Fibroblast of lung (primary cell): ENCODE measurements around the gene CCNE1. TPM values are rescaled to one million over a fixed set of nuclear protein-coding genes. Genes with fewer than 3 reads are reported as not detected.

ENCODE experiments used
- DNase-seq, 2 donors: peaks; one replicate each; pipeline versions ENCODE4 v3.0.0 to v3.0.0-alpha.2; 2010; ENCODE audit warnings: low read depth in 2 of 2
- H2AFZ ChIP-seq: 2 replicates; pipeline ENCODE4 v1.5.1; 2012; ENCODE audit warnings: low read length, control low read depth, inconsistent platforms
- H3K27ac ChIP-seq: 2 replicates; pipeline ENCODE4 v1.5.1; 2011; ENCODE audit warnings: low read length, control low read depth; ENCODE audit not compliant: insufficient read depth
- H3K27me3 ChIP-seq: 2 replicates; pipeline ENCODE4 v1.5.1; 2011; ENCODE audit warnings: mild to moderate bottlenecking, low read length; ENCODE audit not compliant: control insufficient read depth, insufficient read depth
- H3K36me3 ChIP-seq: 2 replicates; pipeline ENCODE4 v1.5.1; 2011; ENCODE audit warnings: low read length; ENCODE audit not compliant: control insufficient read depth, insufficient read depth
- H3K4me1 ChIP-seq: 2 replicates; pipeline ENCODE4 v1.5.1; 2011; ENCODE audit warnings: low read length; ENCODE audit not compliant: control insufficient read depth, insufficient read depth; ENCODE audit errors: extremely low read depth
- H3K4me2 ChIP-seq: 2 replicates; pipeline ENCODE4 v1.5.1; 2011; ENCODE audit warnings: low read length, control low read depth; ENCODE audit not compliant: insufficient read depth; ENCODE audit errors: extremely low read depth
- H3K4me3 ChIP-seq, 4 experiments: fragments of 200-600 bp in 1 of 4; sonication (generic) in 1 of 4; replicated peaks in 1 of 4; 2 replicates each; pipeline ENCODE4 v1.5.1; 2011 to 2016; ENCODE audit warnings: low read length in 4 of 4, low read depth in 3 of 4, mild to moderate bottlenecking in 3 of 4, control low read depth in 2 of 4, inconsistent platforms in 1 of 4, mixed read lengths in 1 of 4; ENCODE audit not compliant: insufficient read depth in 1 of 4; ENCODE audit errors: control extremely low read depth in 1 of 4
- H3K79me2 ChIP-seq: 2 replicates; pipeline ENCODE4 v1.5.1; 2012; ENCODE audit warnings: mild to moderate bottlenecking, low read length, inconsistent platforms; ENCODE audit not compliant: control insufficient read depth, insufficient read depth
- H3K9ac ChIP-seq: 2 replicates; pipeline ENCODE4 v1.5.1; 2011; ENCODE audit warnings: mild to moderate bottlenecking, low read length, control low read depth; ENCODE audit not compliant: insufficient read depth
- H3K9me3 ChIP-seq: 2 replicates; pipeline ENCODE4 v1.5.1; 2012; ENCODE audit warnings: low read depth, low read length; ENCODE audit not compliant: control insufficient read depth, insufficient read depth
- H4K20me1 ChIP-seq: 2 replicates; pipeline ENCODE4 v1.5.1; 2011; ENCODE audit warnings: low read length; ENCODE audit not compliant: control insufficient read depth, insufficient read depth; ENCODE audit errors: extremely low read depth
- CTCF ChIP-seq, 2 donors: IDR thresholded peaks in 1 of 2; conservative IDR thresholded peaks in 1 of 2; 1 replicate in 1 of 2; 2 replicates in 1 of 2; pipeline ENCODE4 v1.5.1; 2011 to 2012; ENCODE audit warnings: low read length in 2 of 2, control low read depth in 1 of 2, inconsistent platforms in 1 of 2, low read depth in 1 of 2, mild to moderate bottlenecking in 1 of 2
- EZH2 ChIP-seq: IDR thresholded peaks from 2 replicates; pipeline ENCODE4 v1.5.1; 2012; ENCODE audit warnings: low read length, control low read depth, mild to moderate bottlenecking; ENCODE audit errors: missing control alignments
- polyA plus RNA-seq, 2 donors: library from polyadenylated mRNA; depleted of rRNA in 1 of 2; stranded (reverse) in 1 of 2; unstranded in 1 of 2; fragments of >200 nt; gene quantifications; 2 replicates each; pipeline ENCODE4 v1.2.1, GENCODE V29; 2011 to 2012; ENCODE audit warnings: missing spikeins in 1 of 2
- total RNA-seq: library from RNA; depleted of rRNA; stranded (reverse); fragments of >200 nt; gene quantifications from 2 replicates; pipeline ENCODE4 v1.2.1, GENCODE V29; 2014

Gene CCNE1
- total and polyA plus RNA-seq, 2 donors (not counting 1 experiment from before 2014, with no cell fraction given), result 4.8 to 5.3 TPM

GRCh38 chr19:29769997-29770396 is 41.8 kb upstream of the CCNE1 start:
- Histone ChIP-seq H3K27ac (no peak overlapping the region), H3K4me3 (no peak overlapping the region), H4K20me1 (no peaks in the 10 kb centered on the region), H3K36me3 (no peaks in the 10 kb centered on the region), H2AFZ (no peak overlapping the region), H3K27me3 (no peaks in the 10 kb centered on the region), H3K4me1 (no peaks in the 10 kb centered on the region), H3K9me3 (no peaks in the 10 kb centered on the region), H3K4me2 (no peak overlapping the region), H3K79me2 (no peaks in the 10 kb centered on the region), H3K9ac (no peak overlapping the region)
- no peak for DNase-seq
- TF ChIP-seq CTCF (conservative IDR thresholded peaks at IDR 0.05 in 1 of 2, IDR thresholded peaks at IDR 0.05 in 1 of 2; ENCODE audit: low read depth in 1 of 2, low read length in 2 of 2) (no peak), EZH2 (no peak)

GRCh38 chr19:29770648-29771047 is 41.1 kb upstream of the CCNE1 start:
- Histone ChIP-seq H3K79me2 (no peaks in the 10 kb centered on the region), H3K4me2 (no peak overlapping the region), H4K20me1 (no peaks in the 10 kb centered on the region), H2AFZ (no peak overlapping the region), H3K9ac (no peak overlapping the region), H3K27me3 (no peaks in the 10 kb centered on the region), H3K9me3 (no peaks in the 10 kb centered on the region), H3K4me1 (no peaks in the 10 kb centered on the region), H3K4me3 (no peak overlapping the region), H3K36me3 (no peaks in the 10 kb centered on the region), H3K27ac (no peak overlapping the region)
- no peak for DNase-seq
- TF ChIP-seq CTCF (conservative IDR thresholded peaks at IDR 0.05 in 1 of 2, IDR thresholded peaks at IDR 0.05 in 1 of 2; ENCODE audit: low read depth in 1 of 2, low read length in 2 of 2) (no peak), EZH2 (no peak)

- Histone ChIP-seq H3K4me1 (no peaks in the 10 kb centered on the region), H3K4me3 (no peak overlapping the region), H3K36me3 (no peaks in the 10 kb centered on the region), H3K9ac (no peak overlapping the region), H4K20me1 (no peaks in the 10 kb centered on the region), H2AFZ (no peak overlapping the region), H3K4me2 (no peak overlapping the region), H3K79me2 (no peaks in the 10 kb centered on the region), H3K27me3 (no peaks in the 10 kb centered on the region), H3K9me3 (no peaks in the 10 kb centered on the region), H3K27ac (no peak overlapping the region)
- DNase-seq, result peak; percentile 27 to 45
- peak; percentile 82 to 84 for TF ChIP-seq CTCF (conservative IDR thresholded peaks at IDR 0.05 in 1 of 2, IDR thresholded peaks at IDR 0.05 in 1 of 2; ENCODE audit: low read depth in 1 of 2, low read length in 2 of 2)
- TF ChIP-seq EZH2, result no peak
These were observed 39.9 kb upstream of the CCNE1 start for GRCh38 chr19:29771708-29772414.
